Measurements from ENCODE around the gene TTC28. TPM values are rescaled to one million over a fixed set of nuclear protein-coding genes. Genes with fewer than 3 reads are reported as not detected.
"Not testable (repeated sequence)": the region's sequence is repeated elsewhere in the genome, so short reads cannot be mapped to it uniquely, and the experiment has no call there.

Gene TTC28
- total RNA-seq, 1 experiment from 2014 or later: 7.1 TPM

GRCh38 chr22:28186641-28187040 is 493.0 kb downstream of the TTC28 start:
- DNase-seq (ENCODE audit: low read depth): no peak

- DNase-seq (ENCODE audit: low read depth): no peak
Measured at GRCh38 chr22:28185130-28185529, 494.5 kb downstream of the TTC28 start.

- DNase-seq (ENCODE audit: low read depth): no peak
Measured at GRCh38 chr22:28183078-28183860, 496.4 kb downstream of the TTC28 start.

GRCh38 chr22:28180804-28181731 is 498.6 kb downstream of the TTC28 start:
- DNase-seq (ENCODE audit: low read depth): no peak

- no peak for DNase-seq (ENCODE audit: low read depth)
Measured at GRCh38 chr22:28179392-28179791, 500.2 kb downstream of the TTC28 start.

GRCh38 chr22:28175730-28176492 is 503.7 kb downstream of the TTC28 start:
- no peak for DNase-seq (ENCODE audit: low read depth)

- DNase-seq (ENCODE audit: low read depth): no peak
Measured at GRCh38 chr22:28174509-28174908, 505.1 kb downstream of the TTC28 start.

GRCh38 chr22:28172892-28173670 is 506.6 kb downstream of the TTC28 start:
- DNase-seq (ENCODE audit: low read depth): no peak

- DNase-seq (ENCODE audit: low read depth): no peak
Measured at GRCh38 chr22:28171712-28172111, 507.9 kb downstream of the TTC28 start.

- DNase-seq (ENCODE audit: low read depth): no peak
Measured at GRCh38 chr22:28171115-28171514, 508.5 kb downstream of the TTC28 start.

- DNase-seq (ENCODE audit: low read depth): not testable (repeated sequence)
Measured at GRCh38 chr22:28169314-28169713, 510.3 kb downstream of the TTC28 start.

GRCh38 chr22:28155808-28156207 is 523.8 kb downstream of the TTC28 start:
- DNase-seq (ENCODE audit: low read depth): no peak

GRCh38 chr22:28154861-28155260 is 524.8 kb downstream of the TTC28 start:
- no peak for DNase-seq (ENCODE audit: low read depth)

- DNase-seq (ENCODE audit: low read depth): no peak
Measured at GRCh38 chr22:28151151-28151816, 528.4 kb downstream of the TTC28 start.

- DNase-seq (ENCODE audit: low read depth): no peak
Measured at GRCh38 chr22:28148816-28149465, 530.7 kb downstream of the TTC28 start.

GRCh38 chr22:28147401-28147800 is 532.2 kb downstream of the TTC28 start:
- DNase-seq (ENCODE audit: low read depth): no peak

- DNase-seq (ENCODE audit: low read depth): no peak
Measured at GRCh38 chr22:28146401-28147314, 533.0 kb downstream of the TTC28 start.

- no peak for DNase-seq (ENCODE audit: low read depth)
Measured at GRCh38 chr22:28143961-28144745, 535.5 kb downstream of the TTC28 start.

Data from Daoy (cell line).